ENCODE data around the gene EFCAB8.

The EFCAB8 gene

GRCh38 chr20:32887492-32887891 lies 28.8 kb downstream of the EFCAB8 start:
- Histone ChIP-seq H3K4me3 (no peak overlapping the region; a peak in 1 of 20 replicates), H3K4me1 (peaks cover 21 to 57% (median 40%) of the 10 kb centered on the region in 10 experiments), H4K20me1 (peaks cover 0 to 4% (median 0%) of the 10 kb centered on the region in 11 experiments; a peak in 2 of 22 replicates), H3K9ac (peak overlapping the region in 3 of 11 experiments; percentile 40 to 52 (median 51); a peak in 6 of 22 replicates), H3K9me3 (replicated peaks in 1 of 11) (no peaks in the 10 kb centered on the region), H3K27ac (0 out of 22 replicates have a peak overlapping the region, but pooled peaks of 1 of the 11 experiments have one; percentile 32), H3K4me2 (peak overlapping the region; percentile 50 to 90 (median 74)), H3K36me3 (no peaks in the 10 kb centered on the region), H3K27me3 (peaks cover 0 to 4% (median 0%) of the 10 kb centered on the region in 11 experiments; a peak in 1 of 22 replicates)
- TF ChIP-seq Cebpa-rat (IDR thresholded peaks at IDR 0.05), result no peak

GRCh38 chr20:32888636-32889035 lies 29.9 kb downstream of the EFCAB8 start:
- no peak for TF ChIP-seq Cebpa-rat (IDR thresholded peaks at IDR 0.05)
- Histone ChIP-seq H3K36me3 (no peaks in the 10 kb centered on the region), H3K9me3 (replicated peaks in 1 of 11) (no peaks in the 10 kb centered on the region), H3K4me1 (peaks cover 21 to 69% (median 51%) of the 10 kb centered on the region in 10 experiments), H3K27me3 (peaks cover 0 to 4% (median 0%) of the 10 kb centered on the region in 11 experiments; a peak in 1 of 22 replicates), H3K4me3 (no peak overlapping the region), H3K9ac (no peak overlapping the region), H3K4me2 (no peak overlapping the region; a peak in 2 of 22 replicates), H4K20me1 (peaks cover 0 to 4% (median 0%) of the 10 kb centered on the region in 11 experiments; a peak in 4 of 22 replicates), H3K27ac (no peak overlapping the region)

- peaks cover 0 to 4% (median 0%) of the 10 kb centered on the region in 11 experiments; a peak in 4 of 22 replicates for H4K20me1 ChIP-seq
- peaks cover 0 to 4% (median 0%) of the 10 kb centered on the region in 11 experiments; a peak in 1 of 22 replicates for H3K27me3 ChIP-seq
- no peak overlapping the region for H3K4me2 ChIP-seq
- peaks cover 23 to 75% (median 58%) of the 10 kb centered on the region in 10 experiments for H3K4me1 ChIP-seq
- no peaks in the 10 kb centered on the region for H3K36me3 ChIP-seq
- no peak overlapping the region for H3K27ac ChIP-seq
- H3K4me3 ChIP-seq, result no peak overlapping the region
- H3K9ac ChIP-seq, result no peak overlapping the region
- TF ChIP-seq Cebpa-rat (IDR thresholded peaks at IDR 0.05), result no peak
- no peaks in the 10 kb centered on the region for H3K9me3 ChIP-seq (replicated peaks in 1 of 11)
Observed at GRCh38 chr20:32889281-32889680, 30.6 kb downstream of the EFCAB8 start.

- TF ChIP-seq Cebpa-rat (IDR thresholded peaks at IDR 0.05), result no peak
- H3K9ac ChIP-seq, result no peak overlapping the region
- H3K4me2 ChIP-seq, result peak overlapping the region in 5 of 11 experiments; percentile 12 to 87 (median 75); a peak in 6 of 22 replicates
- peaks cover 18 to 77% (median 56%) of the 10 kb centered on the region in 10 experiments for H3K4me1 ChIP-seq
- H3K27me3 ChIP-seq, result peaks cover 0 to 4% (median 0%) of the 10 kb centered on the region in 11 experiments; a peak in 1 of 22 replicates
- no peak overlapping the region for H3K27ac ChIP-seq
- H3K4me3 ChIP-seq, result no peak overlapping the region
- H3K9me3 ChIP-seq (replicated peaks in 1 of 11), result no peaks in the 10 kb centered on the region
- H4K20me1 ChIP-seq, result peaks cover 0 to 4% (median 0%) of the 10 kb centered on the region in 11 experiments; a peak in 2 of 22 replicates
- no peaks in the 10 kb centered on the region for H3K36me3 ChIP-seq
Observed at GRCh38 chr20:32891491-32891890, 32.8 kb downstream of the EFCAB8 start.

GRCh38 chr20:32891926-32892660 lies 33.4 kb downstream of the EFCAB8 start:
- no peak for TF ChIP-seq Cebpa-rat (IDR thresholded peaks at IDR 0.05)
- Histone ChIP-seq H3K4me3 (no peak overlapping the region), H3K4me1 (peaks cover 12 to 71% (median 52%) of the 10 kb centered on the region in 10 experiments), H4K20me1 (peaks cover 0 to 4% (median 0%) of the 10 kb centered on the region in 11 experiments; a peak in 2 of 22 replicates), H3K36me3 (no peaks in the 10 kb centered on the region), H3K4me2 (peak overlapping the region in 8 of 11 experiments; percentile 7 to 87 (median 74); a peak in 13 of 22 replicates), H3K9me3 (replicated peaks in 1 of 11) (no peaks in the 10 kb centered on the region), H3K9ac (no peak overlapping the region), H3K27me3 (no peaks in the 10 kb centered on the region), H3K27ac (no peak overlapping the region; a peak in 1 of 22 replicates)

- 0 out of 22 replicates have a peak overlapping the region, but pooled peaks of 1 of the 11 experiments have one; percentile 1 for H3K9ac ChIP-seq
- H3K27ac ChIP-seq, result no peak overlapping the region
- H3K4me3 ChIP-seq, result no peak overlapping the region
- peaks cover 0 to 68% (median 47%) of the 10 kb centered on the region in 10 experiments; a peak in 18 of 20 replicates for H3K4me1 ChIP-seq
- H3K27me3 ChIP-seq, result no peaks in the 10 kb centered on the region
- no peaks in the 10 kb centered on the region for H3K9me3 ChIP-seq (replicated peaks in 1 of 11)
- no peaks in the 10 kb centered on the region; a peak in 2 of 22 replicates for H4K20me1 ChIP-seq
- TF ChIP-seq Cebpa-rat (IDR thresholded peaks at IDR 0.05), result no peak
- no peaks in the 10 kb centered on the region for H3K36me3 ChIP-seq
- H3K4me2 ChIP-seq, result peak overlapping the region in 9 of 11 experiments; percentile 12 to 87 (median 74); a peak in 17 of 22 replicates
Observed at GRCh38 chr20:32893263-32894025, 34.7 kb downstream of the EFCAB8 start.

GRCh38 chr20:32894026-32894483 lies 35.3 kb downstream of the EFCAB8 start:
- Histone ChIP-seq H3K36me3 (no peaks in the 10 kb centered on the region), H3K4me3 (no peak overlapping the region), H3K9me3 (replicated peaks in 1 of 11) (no peaks in the 10 kb centered on the region), H4K20me1 (no peaks in the 10 kb centered on the region; a peak in 2 of 22 replicates), H3K27ac (no peak overlapping the region), H3K9ac (peak overlapping the region in 2 of 11 experiments; percentile 1 to 24; a peak in 1 of 22 replicates), H3K4me1 (peaks cover 0 to 74% (median 53%) of the 10 kb centered on the region in 10 experiments; a peak in 18 of 20 replicates), H3K27me3 (no peaks in the 10 kb centered on the region), H3K4me2 (peak overlapping the region in 9 of 11 experiments; percentile 12 to 87 (median 74); a peak in 17 of 22 replicates)
- TF ChIP-seq Cebpa-rat (IDR thresholded peaks at IDR 0.05), result no peak

- no peak for TF ChIP-seq Cebpa-rat (IDR thresholded peaks at IDR 0.05)
- peaks cover 0 to 81% (median 61%) of the 10 kb centered on the region in 10 experiments; a peak in 18 of 20 replicates for H3K4me1 ChIP-seq
- no peak overlapping the region for H3K9ac ChIP-seq
- no peaks in the 10 kb centered on the region for H3K9me3 ChIP-seq (replicated peaks in 1 of 11)
- no peaks in the 10 kb centered on the region; a peak in 2 of 22 replicates for H4K20me1 ChIP-seq
- peak overlapping the region in 9 of 11 experiments; percentile 12 to 87 (median 74); a peak in 16 of 22 replicates for H3K4me2 ChIP-seq
- no peak overlapping the region for H3K4me3 ChIP-seq
- no peaks in the 10 kb centered on the region for H3K36me3 ChIP-seq
- H3K27me3 ChIP-seq, result no peaks in the 10 kb centered on the region
- H3K27ac ChIP-seq, result no peak overlapping the region
Observed at GRCh38 chr20:32894711-32895355, 36.1 kb downstream of the EFCAB8 start.
